ENCODE measurements around the gene NKIRAS1. TPM values are rescaled to one million over a fixed set of nuclear protein-coding genes. Genes with fewer than 3 reads are reported as not detected.
A peak's percentile ranks its signal among the peaks of the same experiment; 100 is the strongest.

NKIRAS1 gene
- total RNA-seq, 1 donor from 2014 or later = 7.1 TPM

- no peaks in the 10 kb centered on the region for H3K36me3 ChIP-seq (ENCODE audit: control insufficient read depth, insufficient read depth, low read length)
- TF ChIP-seq, protein P1, sequence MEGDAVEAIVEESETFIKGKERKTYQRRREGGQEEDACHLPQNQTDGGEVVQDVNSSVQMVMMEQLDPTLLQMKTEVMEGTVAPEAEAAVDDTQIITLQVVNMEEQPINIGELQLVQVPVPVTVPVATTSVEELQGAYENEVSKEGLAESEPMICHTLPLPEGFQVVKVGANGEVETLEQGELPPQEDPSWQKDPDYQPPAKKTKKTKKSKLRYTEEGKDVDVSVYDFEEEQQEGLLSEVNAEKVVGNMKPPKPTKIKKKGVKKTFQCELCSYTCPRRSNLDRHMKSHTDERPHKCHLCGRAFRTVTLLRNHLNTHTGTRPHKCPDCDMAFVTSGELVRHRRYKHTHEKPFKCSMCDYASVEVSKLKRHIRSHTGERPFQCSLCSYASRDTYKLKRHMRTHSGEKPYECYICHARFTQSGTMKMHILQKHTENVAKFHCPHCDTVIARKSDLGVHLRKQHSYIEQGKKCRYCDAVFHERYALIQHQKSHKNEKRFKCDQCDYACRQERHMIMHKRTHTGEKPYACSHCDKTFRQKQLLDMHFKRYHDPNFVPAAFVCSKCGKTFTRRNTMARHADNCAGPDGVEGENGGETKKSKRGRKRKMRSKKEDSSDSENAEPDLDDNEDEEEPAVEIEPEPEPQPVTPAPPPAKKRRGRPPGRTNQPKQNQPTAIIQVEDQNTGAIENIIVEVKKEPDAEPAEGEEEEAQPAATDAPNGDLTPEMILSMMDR (IDR thresholded peaks at IDR 0.05; ENCODE audit: insufficient read depth, low read length, poor library complexity, severe bottlenecking) = no peak
- no peak for DNase-seq (ENCODE audit: low read depth)
- H3K4me3 ChIP-seq (ENCODE audit: low read depth, low read length) = peak within 1 kb of the TSS; percentile 87
- H3K27me3 ChIP-seq (ENCODE audit: control insufficient read depth, insufficient read depth, low read length) = no peaks in the 10 kb centered on the region
Observed at GRCh38 chr3:23944861-23945662, 28.3 kb upstream of the NKIRAS1 start, which contains the start of gene NR1D2. Gene NR1D2, plus strand, starts transcription at chr3:23945286. Its CDS starts 293 bp downstream, at chr3:23945579.

DNA sequence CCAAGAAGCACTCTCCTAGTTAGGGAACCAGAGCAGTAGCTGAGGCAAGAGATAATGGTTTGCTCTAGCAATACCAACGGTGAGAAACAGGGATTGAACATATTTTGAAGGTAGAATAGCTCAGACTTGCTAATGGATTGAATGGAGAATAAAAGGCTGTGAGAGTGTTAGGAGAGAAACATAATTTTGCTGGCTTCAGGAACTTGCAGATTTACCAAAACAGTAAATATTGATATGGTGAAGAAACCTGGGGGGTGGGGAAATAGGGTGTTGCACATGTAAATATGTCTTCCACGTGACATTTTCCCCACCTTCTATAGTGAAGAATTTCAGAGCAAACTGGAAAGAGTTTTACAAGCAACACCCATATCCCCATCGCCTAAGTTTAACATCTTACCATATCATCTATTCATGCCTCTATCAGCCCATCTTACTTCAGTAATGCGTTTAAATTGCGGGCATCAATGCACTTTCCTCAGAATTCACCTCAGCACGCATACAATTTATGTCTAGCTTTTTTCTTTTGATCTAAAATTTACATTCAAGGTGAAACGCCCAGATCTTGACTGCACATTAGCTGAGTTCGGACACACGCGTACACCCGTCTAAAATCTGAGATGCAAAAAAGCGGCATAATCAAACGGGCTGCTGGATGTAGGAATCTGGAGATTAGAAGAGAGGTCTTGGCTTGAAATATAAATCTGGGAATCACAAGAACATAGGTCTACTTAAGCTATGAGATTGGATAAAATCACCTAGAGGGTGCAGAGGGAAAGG, 27.4 kb upstream of the NKIRAS1 start:
- TF ChIP-seq, protein P1 (IDR thresholded peaks at IDR 0.05; ENCODE audit: insufficient read depth, low read length, poor library complexity, severe bottlenecking) = no peak

DNA sequence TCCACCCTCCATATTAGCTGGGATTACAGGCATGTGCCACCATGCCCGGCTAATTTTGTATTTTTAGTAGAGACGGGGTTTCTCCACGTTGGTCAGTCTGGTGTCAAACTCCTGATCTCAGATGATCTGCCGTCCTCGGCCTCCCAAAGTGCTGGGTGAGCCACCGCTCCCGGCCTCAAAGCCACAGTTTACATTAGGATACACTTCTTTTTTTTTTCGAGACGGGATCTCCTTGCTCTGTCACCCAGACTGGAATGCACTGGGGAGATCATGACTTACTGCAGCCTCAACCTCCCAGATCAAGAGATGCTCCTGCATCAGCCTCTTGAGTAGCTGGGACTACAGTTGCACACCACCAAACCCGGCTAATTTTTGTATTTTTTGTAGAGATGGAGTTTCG, 25.8 kb upstream of the NKIRAS1 start:
- DNase-seq (ENCODE audit: low read depth) = no peak
- Histone ChIP-seq H3K27me3 (ENCODE audit: control insufficient read depth, insufficient read depth, low read length) (no peaks in the 10 kb centered on the region), H3K36me3 (ENCODE audit: control insufficient read depth, insufficient read depth, low read length) (no peaks in the 10 kb centered on the region), H3K4me3 (ENCODE audit: low read depth, low read length) (no peak overlapping the region)
- TF ChIP-seq, protein P1 (IDR thresholded peaks at IDR 0.05; ENCODE audit: insufficient read depth, low read length, poor library complexity, severe bottlenecking) = no peak

More for the DNA sequence above, 27.4 kb upstream of the NKIRAS1 start:
- Histone ChIP-seq H3K36me3 (ENCODE audit: control insufficient read depth, insufficient read depth, low read length) (no peaks in the 10 kb centered on the region), H3K4me3 (ENCODE audit: low read depth, low read length) (peak overlapping the region; percentile 87), H3K27me3 (ENCODE audit: control insufficient read depth, insufficient read depth, low read length) (no peaks in the 10 kb centered on the region)
- no peak for DNase-seq (ENCODE audit: low read depth)

DNA sequence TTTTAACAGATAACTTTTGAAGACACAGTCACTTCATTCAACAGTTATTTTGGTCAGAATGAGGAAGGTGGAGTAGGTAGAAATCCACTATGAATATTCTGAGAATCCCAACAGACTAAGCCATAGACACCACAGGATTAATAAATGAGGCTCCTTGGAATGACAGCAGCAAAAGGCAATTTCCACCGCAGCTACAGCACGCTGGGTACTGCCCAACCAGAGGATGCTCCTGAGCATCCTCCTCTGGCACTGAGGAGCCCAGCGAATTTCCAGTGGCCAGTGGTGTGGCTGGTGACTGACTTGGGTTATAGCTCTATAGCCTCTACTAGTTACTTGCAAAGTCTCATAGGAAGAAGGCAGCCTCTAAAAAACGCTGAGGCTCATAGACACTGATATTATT, 24.6 kb upstream of the NKIRAS1 start:
- Histone ChIP-seq H3K36me3 (ENCODE audit: control insufficient read depth, insufficient read depth, low read length) (no peaks in the 10 kb centered on the region), H3K4me3 (ENCODE audit: low read depth, low read length) (no peak overlapping the region), H3K27me3 (ENCODE audit: control insufficient read depth, insufficient read depth, low read length) (no peaks in the 10 kb centered on the region)
- no peak for DNase-seq (ENCODE audit: low read depth)
- TF ChIP-seq, protein P1 (IDR thresholded peaks at IDR 0.05; ENCODE audit: insufficient read depth, low read length, poor library complexity, severe bottlenecking) = no peak

GRCh38 chr3:23940775-23941174, 24.0 kb upstream of the NKIRAS1 start:
- Histone ChIP-seq H3K36me3 (ENCODE audit: control insufficient read depth, insufficient read depth, low read length) (no peaks in the 10 kb centered on the region), H3K4me3 (ENCODE audit: low read depth, low read length) (no peak overlapping the region), H3K27me3 (ENCODE audit: control insufficient read depth, insufficient read depth, low read length) (no peaks in the 10 kb centered on the region)
- TF ChIP-seq, protein P1 (IDR thresholded peaks at IDR 0.05; ENCODE audit: insufficient read depth, low read length, poor library complexity, severe bottlenecking) = no peak
- no peak for DNase-seq (ENCODE audit: low read depth)

All from kidney epithelial cell (primary cell).